Ureter (tissue), 1 donor: Measurements from ENCODE around the gene C2CD3. TPM values are rescaled to one million over a fixed set of nuclear protein-coding genes. Genes with fewer than 3 reads are reported as not detected.

ENCODE experiments used
- DNase-seq: peaks from one replicate; pipeline ENCODE4 v3.0.0-alpha.2; 2020; ENCODE audit warnings: low spot score
- total RNA-seq: library from RNA; stranded (reverse); gene quantifications from one replicate; pipeline ENCODE4 v1.2.4, GENCODE V29; 2023
- donor health status: DM: yes; HTN: yes; CAD: no.

Gene C2CD3
- total RNA-seq, 1 donor from 2014 or later: 40.5 TPM

DNA sequence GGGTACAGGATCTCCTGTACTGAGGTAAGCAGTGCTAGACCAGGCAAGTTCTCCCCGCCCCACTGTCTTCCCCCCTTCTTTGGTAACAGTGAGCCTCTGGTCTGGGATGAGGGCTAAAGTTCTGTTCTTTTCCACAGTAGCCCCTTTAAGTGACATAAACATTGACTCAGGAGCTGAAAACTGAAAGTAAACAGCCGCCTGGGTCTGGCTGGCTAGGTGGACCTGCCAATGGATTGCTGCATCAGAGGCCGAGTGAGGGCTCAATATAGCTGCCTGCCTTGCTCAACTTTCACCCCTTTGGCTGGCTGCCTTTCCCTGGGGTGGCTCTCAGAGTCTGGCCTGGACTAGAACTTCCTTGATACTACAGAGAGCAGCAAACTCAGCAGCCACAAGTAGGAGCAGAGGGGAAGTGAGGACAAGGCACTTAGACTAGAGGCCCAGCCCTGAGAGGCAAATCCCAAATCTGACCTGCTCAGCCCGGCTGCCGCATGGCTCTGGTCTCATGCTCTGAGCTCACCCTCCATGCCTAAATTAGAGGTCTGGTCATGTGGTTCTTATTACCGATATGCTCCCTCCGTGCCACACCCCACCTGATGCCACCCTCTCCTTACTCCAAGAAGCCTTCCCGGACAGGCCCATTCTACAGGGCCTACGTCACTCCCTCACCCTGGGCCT, 152.3 kb downstream of the C2CD3 start:
- peak; percentile 96 for DNase-seq

DNA sequence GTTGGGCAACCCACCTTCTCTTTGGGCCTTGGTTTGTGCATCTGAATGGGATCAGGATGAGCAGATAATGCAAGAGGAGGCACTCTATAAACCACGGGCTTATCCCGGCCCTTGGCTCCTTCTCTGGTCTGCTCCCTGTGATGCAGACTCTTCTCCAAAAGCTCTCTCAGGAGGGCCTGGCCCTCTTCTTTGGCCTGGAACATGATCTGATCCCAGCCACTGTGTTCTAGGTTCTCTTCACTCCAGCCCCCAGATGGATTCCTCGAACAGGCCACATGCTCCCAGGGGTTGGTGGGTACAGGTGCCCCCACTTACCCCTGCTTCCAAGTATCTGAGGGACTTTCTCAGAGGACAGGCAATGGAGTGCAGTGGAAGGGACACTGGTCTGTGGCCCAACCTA, 153.2 kb downstream of the C2CD3 start:
- no peak for DNase-seq

DNA sequence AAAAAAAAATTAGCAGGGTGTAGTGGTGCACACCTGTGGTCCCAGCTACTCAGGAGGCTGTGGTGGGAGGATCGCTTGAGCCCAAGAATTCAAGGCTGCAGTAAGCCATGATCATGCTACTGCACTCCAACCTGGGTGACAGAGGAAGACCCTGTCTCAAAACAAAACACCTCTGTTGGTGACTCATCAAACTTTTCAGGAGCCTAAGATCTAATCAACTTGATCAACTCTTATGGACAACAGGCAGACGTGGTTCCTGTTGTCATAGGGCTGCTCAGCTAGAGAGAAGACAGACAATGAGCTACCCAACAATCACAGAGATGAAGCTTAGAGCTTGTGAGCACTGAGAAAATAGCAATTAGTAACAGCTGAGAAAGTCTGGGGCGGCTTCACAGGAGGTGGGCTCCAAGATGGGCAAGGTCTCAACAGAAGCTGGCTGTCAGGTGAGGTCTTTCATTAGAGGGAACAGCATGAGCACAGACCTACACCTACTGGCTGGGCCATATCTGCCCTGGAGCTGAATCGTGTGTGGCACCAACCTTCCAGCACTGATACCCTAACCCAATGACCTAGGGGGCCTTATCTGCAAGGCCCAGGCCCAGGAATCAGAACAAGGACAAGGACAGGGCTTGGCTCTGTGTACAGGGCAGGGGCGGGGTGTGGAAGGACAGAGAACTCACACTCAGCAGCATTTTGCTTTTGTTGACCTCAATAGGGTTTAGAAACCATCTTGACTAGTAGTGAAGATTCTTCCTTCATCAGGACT, 154.7 kb downstream of the C2CD3 start:
- DNase-seq: no peak

DNA sequence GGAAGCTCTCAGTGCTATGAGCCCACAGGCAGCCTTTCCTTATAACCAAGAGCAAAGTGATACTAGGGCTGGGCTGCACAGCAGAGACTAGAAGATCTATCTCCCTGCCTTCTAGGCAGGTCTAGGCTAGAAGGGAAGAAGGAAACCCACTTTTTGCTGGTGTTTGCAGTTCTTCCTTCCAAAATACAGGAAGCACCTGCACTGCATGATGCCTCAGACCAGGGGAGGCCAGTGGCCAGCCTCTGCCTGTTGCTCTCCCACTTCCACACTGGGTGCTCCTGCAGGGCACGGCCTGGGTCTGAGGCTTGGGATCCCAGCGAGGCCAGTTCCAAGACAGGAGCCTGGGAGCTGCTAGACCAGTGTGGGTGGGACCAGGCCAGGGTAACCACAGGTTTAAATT, 155.9 kb downstream of the C2CD3 start:
- no peak for DNase-seq

DNA sequence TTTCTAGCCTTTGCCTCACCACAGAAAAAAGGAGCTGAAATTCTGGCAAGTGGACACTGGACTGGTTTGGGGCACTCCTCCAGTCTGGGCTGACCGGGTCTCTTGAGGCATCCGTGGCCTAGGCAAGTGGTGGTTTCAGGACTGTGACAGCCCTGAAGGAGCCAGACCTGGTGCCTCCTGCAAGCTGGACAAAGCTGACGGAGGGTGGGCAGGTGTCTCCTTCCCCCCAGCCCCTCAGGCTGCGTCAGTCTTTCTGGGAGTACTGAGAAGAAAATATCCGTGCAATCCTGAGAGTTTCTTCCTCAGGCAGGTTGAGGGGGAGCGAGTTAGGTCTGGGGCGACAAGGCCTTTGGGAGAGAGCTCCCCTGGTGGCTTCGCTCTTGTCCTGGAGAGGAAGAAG, 157.7 kb downstream of the C2CD3 start:
- no peak for DNase-seq

DNA sequence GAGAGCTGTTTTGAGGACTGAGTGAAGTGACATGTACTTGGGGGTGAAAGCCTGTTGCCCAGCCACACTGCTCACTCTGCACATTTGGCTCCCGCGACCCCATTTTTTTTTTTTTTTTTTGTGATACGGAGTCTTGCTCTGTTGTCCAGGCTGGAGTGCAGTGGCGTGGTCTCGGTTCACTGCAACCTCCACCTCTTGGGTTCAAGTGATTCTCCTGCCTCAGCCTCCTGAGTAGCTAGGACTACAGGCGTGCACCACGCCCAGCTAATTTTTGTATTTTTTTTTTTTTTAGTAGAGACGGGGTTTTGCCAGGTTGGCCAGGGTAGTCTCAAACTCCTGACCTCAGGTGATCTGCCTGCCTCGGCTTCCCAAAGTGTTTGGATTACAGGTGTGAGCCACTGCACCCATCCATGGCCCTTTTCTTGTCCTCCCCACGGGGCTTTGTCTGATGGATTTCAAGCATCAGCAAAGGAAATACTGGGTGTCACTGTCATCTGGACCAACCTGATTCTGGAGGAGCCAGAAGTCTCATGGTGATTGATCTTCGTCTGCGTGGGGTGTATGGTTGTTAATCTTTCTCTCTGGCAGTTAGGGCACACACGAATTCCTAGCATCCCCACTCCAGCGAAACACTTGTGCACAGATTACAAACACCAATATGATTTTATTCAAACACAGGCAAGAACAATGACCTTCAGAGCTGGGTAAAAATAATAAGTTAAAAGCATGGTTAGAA, 158.6 kb downstream of the C2CD3 start:
- no peak for DNase-seq

DNA sequence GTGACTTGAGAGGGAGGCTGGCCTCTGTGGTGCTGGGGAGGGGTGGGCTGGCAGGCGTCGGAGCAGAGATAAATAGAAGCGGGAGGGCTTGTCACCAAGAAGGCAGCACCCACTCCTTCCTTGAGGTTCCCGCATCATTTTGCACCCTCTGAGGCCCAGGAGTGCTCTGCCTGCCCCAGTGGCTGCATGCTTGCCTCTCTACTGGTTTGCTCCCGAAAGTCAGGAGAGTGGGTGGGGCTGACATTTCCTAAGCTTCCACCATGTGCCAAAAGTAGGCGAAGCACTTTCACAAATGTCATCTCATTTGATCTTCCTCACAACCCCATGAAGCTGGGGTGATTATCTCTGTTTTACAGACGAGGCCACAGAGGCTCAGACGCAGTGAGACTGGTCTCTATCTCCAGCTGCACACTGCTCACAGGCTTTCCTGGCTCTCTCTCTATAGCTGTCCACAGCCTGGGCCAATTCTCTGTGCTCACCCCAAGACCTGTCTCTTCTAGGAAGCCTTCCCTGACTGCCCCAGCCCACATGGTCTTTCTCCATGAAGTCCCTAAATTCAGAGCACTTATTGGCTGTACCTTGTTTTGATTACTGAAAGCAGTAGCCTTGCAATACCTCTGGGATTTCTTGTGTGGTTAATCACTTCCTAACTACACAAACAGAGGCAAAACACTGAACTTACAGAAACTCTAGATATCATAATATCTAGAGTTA, 159.3 kb downstream of the C2CD3 start:
- no peak for DNase-seq

DNA sequence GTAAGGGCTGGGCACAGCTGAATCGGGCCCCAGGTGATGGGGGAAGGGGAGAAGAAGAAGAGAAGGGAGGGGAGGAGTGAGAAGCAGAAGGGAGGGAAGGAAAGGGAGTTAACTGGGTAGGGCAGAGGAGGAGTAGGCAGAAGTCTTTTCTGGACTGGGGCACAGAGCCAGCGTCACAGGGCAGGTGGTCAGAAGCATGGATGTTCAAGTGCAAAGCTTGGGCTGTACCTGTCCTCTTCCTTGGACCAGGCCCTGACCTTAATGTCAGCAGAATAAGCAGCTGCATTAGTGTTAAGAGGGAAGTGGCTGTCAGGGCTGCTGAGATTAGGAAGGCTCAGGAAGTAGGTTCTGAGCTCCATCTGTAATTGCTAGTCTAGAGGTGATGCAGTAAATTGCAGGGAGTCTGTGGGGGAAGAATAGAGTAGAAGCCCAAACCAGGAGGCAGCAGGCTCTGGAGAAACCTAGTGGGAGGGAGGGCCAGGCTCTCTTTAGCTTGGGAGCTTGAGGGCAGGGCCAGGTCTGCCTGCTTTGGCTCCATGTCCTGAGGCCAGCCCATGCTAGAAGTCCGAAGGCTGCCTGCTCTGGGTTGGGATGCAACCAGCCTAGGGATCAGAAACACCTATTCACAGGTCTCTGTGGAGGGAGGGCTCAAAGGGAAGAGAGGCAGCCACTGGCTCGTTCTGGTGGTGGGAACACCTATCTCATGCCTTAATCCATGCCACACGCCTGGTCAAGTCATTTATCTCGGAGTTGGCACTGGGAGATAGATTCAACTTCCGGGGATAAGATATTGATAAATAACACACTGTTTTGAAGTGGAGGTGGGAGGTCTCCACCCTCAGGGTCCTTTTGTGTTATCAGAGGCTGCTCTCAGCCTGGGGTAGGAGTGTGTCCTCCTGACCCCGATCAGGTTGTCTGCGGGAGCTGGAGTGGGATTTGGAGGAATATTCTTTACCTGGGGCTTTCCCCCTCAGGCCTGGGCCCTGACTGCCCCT, 160.2 kb downstream of the C2CD3 start:
- no peak for DNase-seq

DNA sequence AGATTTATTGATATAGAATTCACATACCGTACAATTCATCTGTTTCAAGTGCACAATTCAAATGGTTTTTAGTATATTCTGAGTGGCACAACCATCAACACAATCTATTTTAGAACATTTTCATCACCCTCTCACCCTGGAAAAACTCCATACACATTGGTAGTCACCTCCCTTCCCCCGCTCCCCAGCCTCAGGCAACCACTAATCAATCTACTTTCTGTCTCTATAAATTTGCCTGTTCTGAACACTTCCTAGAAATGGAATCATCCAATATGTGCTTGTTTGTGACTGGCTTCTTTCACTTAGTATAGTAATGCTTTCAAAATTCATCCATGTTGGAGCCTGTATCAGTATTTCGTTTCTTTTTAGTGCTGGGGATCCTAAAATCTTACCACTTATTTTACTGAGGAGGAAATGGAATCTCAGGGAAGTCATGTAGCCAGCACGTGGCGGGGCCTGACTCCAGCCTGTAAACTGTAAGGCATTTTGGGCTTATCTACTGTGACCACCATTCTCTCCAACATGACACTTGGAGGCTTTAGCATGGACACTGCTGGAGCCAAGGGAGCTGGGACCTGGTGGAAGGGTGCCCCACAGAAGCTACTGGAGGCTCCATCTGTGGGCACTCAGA, 161.0 kb downstream of the C2CD3 start:
- DNase-seq: no peak

DNA sequence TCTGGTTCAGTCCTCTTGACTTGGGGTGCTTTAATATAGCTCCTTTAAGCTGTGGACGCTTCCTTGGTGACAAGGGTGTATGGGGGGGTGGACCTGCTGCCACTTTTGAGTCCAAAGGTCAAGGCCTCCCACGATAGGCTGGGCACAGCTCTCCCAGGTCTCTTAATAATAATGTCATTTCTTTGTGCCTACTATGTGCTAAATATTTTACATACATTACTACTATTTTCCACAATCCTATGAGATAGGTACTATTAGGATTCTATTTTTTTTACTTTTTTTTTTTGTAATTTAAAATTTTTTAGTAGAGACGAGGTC, 161.6 kb downstream of the C2CD3 start:
- no peak for DNase-seq

DNA sequence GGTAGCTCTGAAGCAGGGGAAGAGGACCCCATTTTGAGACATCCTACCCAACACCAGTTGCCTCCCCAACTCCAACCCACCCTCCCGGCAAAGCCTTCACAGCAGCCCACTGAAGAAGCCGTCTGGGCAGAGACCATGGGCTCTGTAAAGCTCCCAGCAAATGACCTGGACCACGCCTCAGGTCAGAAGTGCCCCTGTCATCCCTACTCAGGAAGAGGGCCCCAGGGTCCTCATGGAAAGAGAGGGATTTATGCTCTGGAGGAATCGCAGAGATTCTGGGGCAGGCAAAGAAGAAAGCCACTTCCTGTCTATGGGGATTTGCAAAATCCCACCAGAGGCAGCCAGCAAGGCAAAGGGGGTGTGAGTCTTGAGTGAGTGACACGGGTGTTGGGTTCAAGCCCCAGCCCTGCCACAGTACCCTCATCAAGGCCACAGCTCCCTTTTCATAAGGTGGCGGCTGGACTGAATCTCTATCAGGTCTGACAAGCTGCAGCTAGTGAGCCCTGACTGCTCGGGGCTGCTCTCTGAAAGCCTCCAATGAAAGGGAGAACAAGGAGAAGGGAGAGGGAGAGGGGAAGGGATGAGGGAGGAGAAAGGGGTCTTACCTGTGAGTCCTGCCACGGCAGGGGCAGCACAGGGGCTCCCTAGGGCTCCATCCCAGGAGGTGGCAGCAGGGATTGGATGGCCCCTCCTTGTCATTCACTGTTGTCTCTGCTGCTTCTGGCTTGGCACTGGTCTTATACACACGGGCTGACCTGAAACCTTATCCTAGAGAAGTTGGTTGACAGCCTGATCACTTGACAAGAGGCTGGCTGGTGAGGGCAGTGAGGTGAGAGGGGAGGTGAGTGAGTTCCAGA, 162.2 kb downstream of the C2CD3 start, which contains the start of gene UCP3:
TSS of gene UCP3 (minus strand) at position 713 of the 857 bp plus-strand sequence. CDS start 2,043 bp downstream, outside the sequence.
- DNase-seq: no peak

DNA sequence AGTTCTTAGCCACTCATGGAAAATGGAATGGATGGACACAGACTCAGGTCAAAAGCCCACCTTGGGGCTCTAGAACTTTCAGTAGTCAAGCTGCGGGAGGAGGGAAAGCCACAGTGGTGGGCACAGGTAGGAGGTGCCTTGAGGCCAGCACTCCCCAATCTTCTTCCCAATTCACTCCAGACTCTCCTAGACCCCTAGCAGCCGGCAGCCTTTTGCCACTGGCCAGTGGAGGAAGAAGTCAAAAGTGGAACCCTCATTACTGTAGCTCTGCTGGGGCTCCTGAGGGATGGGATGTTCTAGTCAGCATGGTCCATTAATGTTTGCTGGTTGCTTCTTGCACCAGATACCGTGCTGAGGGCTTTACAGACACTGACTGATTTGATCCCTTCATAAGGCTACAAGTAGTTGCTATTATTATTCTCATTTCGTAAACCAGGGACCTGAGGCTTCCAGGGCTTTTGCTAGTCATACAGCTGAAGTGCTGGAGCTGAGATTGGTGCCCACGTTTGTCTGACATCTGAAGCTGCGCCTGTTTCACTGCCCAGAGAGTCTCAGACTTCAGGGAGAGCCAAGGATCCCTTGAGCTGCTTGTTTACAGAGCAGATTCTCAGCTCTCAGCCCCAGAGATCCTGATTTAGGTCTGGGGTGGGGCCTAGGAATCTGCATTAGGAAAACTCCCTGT, 163.0 kb downstream of the C2CD3 start:
- no peak for DNase-seq

DNA sequence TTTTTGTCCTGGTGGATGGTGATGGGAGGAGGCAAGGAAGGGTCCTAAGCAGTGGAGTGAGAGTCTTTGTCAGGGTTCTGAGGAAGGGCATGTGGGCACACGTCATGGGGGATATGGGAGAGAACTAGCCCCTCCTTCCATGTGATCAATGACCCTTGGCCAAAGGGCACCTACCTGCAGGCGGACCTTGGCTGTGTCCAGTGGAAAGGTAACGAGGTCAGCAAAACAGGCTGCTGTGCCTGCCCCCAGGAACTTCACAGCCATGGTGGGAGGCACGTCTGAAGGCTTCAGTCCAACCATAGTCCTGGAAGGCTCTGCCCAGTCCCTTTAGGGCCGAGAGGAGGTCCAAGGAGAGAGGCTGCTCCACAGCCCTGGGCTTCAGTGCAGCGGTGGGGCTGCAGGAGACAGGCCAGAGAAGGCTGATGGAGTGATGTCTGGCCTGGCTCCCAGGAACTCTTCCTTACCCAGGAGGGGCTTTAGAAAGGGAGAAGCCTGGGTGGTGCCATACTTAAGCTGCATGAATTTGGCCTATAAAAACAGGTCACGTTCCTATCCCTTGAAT, 164.0 kb downstream of the C2CD3 start:
- no peak for DNase-seq

DNA sequence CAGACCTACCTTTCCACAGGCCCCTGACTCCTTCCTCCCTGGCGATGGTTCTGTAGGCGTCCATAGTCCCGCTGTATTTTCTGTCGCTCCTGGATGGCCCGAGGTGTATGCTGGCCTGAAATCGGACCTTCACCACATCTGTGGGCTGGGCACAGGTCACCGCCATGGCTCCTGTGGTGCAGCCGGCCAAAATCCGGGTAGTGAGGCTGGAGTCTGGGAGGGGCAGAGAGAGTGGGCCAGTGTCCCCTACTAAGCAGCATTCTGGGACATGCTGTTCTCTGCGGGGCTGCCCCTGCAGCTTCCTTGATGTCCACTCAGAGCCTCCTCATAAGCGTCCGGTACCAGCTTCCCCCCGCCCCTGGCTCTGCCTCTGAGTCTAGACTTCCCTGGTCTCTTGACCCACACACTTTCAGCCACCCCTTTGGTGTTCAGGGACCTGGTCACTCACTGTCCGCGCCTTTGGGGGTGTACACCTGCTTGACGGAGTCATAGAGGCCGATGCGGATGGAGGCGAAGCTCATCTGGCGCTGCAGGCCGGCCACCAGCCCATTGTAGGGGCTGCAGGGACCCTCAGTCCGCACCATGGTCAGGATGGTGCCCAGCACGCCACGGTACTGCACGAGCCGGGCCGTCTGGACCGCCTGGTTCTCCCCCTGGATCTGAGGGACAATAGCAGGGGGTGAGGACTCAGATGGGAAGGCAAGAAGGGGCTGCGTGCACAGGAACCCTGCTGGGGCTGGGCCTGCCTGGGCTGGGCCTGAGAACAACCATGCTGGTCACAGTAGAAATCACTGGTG, 164.9 kb downstream of the C2CD3 start:
- DNase-seq: no peak

DNA sequence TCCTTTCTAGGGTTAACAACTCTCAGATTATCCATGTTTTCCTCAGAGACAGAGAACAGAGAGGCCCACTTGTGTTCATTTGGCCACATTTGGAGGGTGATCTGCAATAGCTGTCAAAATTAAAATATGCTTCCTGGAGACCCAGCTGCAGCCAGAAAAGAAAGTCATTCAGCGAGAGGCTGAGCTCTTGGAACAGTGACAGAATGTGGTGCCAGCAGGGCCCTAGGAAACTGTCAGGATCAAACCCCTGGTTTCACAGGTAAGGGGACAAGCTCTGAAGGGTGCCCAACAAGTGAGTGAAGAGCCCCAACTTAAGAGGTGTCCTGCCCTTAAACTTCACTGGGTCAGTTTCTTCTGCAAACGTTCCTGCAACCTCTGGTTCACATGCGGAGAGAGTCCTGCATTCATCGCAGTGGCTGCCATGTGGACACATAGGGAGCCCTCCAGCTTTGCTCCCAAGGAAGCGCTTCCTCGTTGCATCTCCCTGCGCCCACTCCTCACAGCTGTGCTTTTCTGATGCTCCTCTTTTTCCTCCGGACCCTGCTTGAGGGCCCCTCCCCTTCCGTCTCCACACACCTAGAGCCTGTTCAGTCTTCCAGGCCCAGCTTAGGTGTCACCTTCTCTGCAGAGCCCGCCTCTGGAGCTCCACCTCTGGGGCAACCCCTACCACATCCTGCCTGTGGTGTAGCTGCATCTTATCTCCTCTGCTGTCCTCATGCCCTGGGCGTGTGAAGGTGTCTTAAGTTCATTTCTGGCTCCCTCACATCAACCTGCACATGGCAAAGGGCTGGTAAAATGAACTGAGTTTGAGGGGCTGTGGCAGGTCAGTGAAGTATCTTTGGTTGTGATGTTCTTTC, 165.8 kb downstream of the C2CD3 start:
- DNase-seq: no peak

DNA sequence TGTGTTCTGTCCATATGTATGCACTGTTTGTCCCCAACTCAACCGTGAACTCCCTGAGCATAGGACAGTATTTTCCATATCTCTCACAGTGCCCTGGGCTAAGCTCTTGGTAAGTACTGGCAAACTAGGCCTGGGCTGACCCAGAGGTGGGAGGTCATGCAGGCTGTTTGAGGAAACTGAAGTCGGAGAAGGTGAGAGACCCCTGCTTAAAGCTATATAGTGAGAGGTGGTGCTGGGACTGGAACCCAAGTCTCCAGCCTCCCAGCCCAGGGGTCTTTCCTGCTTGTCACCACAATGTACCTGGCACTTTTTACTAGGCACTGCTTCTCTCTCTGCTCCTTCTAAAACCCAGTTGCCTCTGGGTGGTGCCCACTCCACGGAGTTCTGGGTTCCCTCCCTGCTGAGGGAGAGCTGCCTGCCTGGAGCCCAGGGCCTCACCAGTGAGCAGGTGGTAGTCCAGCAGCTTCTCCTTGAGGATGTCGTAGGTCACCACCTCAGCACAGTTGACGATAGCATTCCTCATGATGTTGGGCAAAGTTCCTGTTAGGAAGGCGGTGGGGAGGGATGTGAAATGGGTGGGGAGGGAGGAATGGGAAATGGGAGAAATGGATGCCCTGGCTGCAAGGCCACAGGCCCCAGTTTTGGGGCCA, 166.6 kb downstream of the C2CD3 start:
- no peak for DNase-seq
